ENCODE data around the gene ELFN2. TPM values are rescaled to one million over a fixed set of nuclear protein-coding genes. Genes with fewer than 3 reads are reported as not detected.

Gene ELFN2
- total RNA-seq, 1 experiment from 2014 or later, result 0.02 TPM

GRCh38 chr22:37324340-37325038 is 102.8 kb downstream of the ELFN2 start:
- DNase-seq (ENCODE audit: extremely low read depth, low read depth), result no peak

- no peak for DNase-seq (ENCODE audit: extremely low read depth, low read depth)
Measured at GRCh38 chr22:37320726-37321677, 106.3 kb downstream of the ELFN2 start.

- no peak for DNase-seq (ENCODE audit: extremely low read depth, low read depth)
Measured at GRCh38 chr22:37319469-37319868, 107.8 kb downstream of the ELFN2 start.

- DNase-seq (ENCODE audit: extremely low read depth, low read depth), result no peak
Measured at GRCh38 chr22:37318364-37319109, 108.7 kb downstream of the ELFN2 start.

Other genes with a start within 250 kb of the ELFN2 start
- gene C1QTNF6, start 239.2 kb downstream of the ELFN2 start, total RNA-seq (2014; rRNA removed; shearing (Covaris generic)), result 2.7 and 2.9 TPM in 2 replicates
- not detected in 2 replicates for gene SSTR3, start 215.0 kb downstream of the ELFN2 start, total RNA-seq (2014; rRNA removed; shearing (Covaris generic))
- 0.98 and 1.3 TPM in 2 replicates for gene RAC2, start 183.2 kb downstream of the ELFN2 start, total RNA-seq (2014; rRNA removed; shearing (Covaris generic))
- not detected in 2 replicates for gene CYTH4, start 145.0 kb downstream of the ELFN2 start, total RNA-seq (2014; rRNA removed; shearing (Covaris generic))
- not detected in 2 replicates for gene MFNG, start 58.9 kb upstream of the ELFN2 start, total RNA-seq (2014; rRNA removed; shearing (Covaris generic))
- gene CARD10, start 91.9 kb upstream of the ELFN2 start, total RNA-seq (2014; rRNA removed; shearing (Covaris generic)), result 3.1 and 4.7 TPM in 2 replicates
- gene CDC42EP1, start 133.0 kb upstream of the ELFN2 start, total RNA-seq (2014; rRNA removed; shearing (Covaris generic)), result 43.7 and 59.0 TPM in 2 replicates
- gene LGALS2, start 152.6 kb upstream of the ELFN2 start, total RNA-seq (2014; rRNA removed; shearing (Covaris generic)), result not detected in 2 replicates
- gene GGA1, start 181.4 kb upstream of the ELFN2 start, total RNA-seq (2014; rRNA removed; shearing (Covaris generic)), result 36.5 TPM in 2 replicates
- gene SH3BP1, start 212.2 kb upstream of the ELFN2 start, total RNA-seq (2014; rRNA removed; shearing (Covaris generic)), result 1.7 and 2.9 TPM in 2 replicates
- gene PDXP, start 231.2 kb upstream of the ELFN2 start, total RNA-seq (2014; rRNA removed; shearing (Covaris generic)), result 27.1 and 37.5 TPM in 2 replicates
- gene LGALS1, start 248.2 kb upstream of the ELFN2 start, total RNA-seq (2014; rRNA removed; shearing (Covaris generic)), result 742 and 842 TPM in 2 replicates